Transverse colon (tissue), 4 donors: ENCODE results near the gene RNF207.

Experiments used
- EP300 ChIP-seq: sonication (generic); formaldehyde crosslinking; IDR thresholded peaks from one replicate; pipeline ENCODE4 v1.6.1; 2017; ENCODE audit warnings: antibody characterized with exemption, low read depth
- POLR2A ChIP-seq: fragments of 450-650 bp; IDR thresholded peaks from one replicate; pipeline ENCODE4 v1.6.1; 2016; ENCODE audit warnings: antibody characterized with exemption, mild to moderate bottlenecking, moderate library complexity
- POLR2AphosphoS5 ChIP-seq, 3 donors: sonication (generic); formaldehyde crosslinking; IDR thresholded peaks; one replicate each; pipeline ENCODE4 v1.6.1; 2016; ENCODE audit warnings: antibody characterized with exemption in 3 of 3
- TF ChIP-seq, protein P1 (sequence below), 5 experiments: fragments of 200-600 bp in 3 of 5; fragments of 450-650 bp in 2 of 5; sonication (generic) in 3 of 5; IDR thresholded peaks; 1 replicate in 2 of 5; 2 replicates in 3 of 5; pipeline ENCODE4 v1.5.1; 2016 to 2017; ENCODE audit warnings: antibody characterized with exemption in 5 of 5, inconsistent platforms in 3 of 5, mild to moderate bottlenecking in 2 of 5, moderate library complexity in 1 of 5

GRCh38 chr1:6267686-6268322, 61.9 kb downstream of the RNF207 start:
- TF ChIP-seq, protein P1, sequence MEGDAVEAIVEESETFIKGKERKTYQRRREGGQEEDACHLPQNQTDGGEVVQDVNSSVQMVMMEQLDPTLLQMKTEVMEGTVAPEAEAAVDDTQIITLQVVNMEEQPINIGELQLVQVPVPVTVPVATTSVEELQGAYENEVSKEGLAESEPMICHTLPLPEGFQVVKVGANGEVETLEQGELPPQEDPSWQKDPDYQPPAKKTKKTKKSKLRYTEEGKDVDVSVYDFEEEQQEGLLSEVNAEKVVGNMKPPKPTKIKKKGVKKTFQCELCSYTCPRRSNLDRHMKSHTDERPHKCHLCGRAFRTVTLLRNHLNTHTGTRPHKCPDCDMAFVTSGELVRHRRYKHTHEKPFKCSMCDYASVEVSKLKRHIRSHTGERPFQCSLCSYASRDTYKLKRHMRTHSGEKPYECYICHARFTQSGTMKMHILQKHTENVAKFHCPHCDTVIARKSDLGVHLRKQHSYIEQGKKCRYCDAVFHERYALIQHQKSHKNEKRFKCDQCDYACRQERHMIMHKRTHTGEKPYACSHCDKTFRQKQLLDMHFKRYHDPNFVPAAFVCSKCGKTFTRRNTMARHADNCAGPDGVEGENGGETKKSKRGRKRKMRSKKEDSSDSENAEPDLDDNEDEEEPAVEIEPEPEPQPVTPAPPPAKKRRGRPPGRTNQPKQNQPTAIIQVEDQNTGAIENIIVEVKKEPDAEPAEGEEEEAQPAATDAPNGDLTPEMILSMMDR (IDR thresholded peaks at IDR 0.05) = no peak
- TF ChIP-seq POLR2A (no peak), POLR2AphosphoS5 (IDR thresholded peaks at IDR 0.05) (no peak), EP300 (no peak)
